ENCODE results near the gene TMEM272. TPM values are rescaled to one million over a fixed set of nuclear protein-coding genes. Genes with fewer than 3 reads are reported as not detected.

TMEM272 gene
- total RNA-seq, 1 donor from 2014 or later = 0.25 TPM

DNA sequence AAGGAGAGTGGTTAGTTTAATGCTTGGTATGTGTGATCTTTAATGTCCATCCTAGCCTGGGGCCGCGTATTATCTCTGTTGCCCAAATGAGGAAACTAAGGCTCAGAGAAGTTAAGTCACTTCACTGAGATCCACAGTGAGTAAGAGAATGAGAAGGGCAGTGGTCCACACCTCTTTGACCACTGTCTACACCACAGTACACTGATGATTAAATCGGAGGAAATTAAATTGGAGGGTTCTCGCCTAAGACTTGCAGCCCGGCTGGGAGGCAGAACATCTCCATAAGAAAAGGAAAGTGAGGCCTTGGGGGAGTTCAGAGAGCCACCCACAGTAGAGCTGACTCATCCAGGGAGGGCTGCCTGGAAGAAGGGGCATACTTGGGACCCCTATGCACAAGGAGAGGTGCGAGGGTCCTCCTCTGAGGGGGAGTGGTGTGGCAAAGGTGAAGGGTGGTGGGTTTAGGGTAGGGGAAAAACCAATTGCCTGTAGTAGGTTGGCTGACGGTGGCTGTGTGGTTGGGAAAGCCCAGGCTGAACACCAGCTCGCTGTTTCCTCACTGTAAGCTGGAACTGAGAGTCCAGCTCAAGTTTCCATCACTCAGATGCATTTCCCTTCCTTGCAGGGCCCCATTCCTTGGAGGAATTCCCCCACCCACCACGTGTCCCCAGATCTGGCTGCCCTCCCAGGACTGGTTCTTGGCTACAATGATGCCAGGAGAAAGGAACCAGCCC, 26.0 kb downstream of the TMEM272 start:
- TF ChIP-seq, protein P1, sequence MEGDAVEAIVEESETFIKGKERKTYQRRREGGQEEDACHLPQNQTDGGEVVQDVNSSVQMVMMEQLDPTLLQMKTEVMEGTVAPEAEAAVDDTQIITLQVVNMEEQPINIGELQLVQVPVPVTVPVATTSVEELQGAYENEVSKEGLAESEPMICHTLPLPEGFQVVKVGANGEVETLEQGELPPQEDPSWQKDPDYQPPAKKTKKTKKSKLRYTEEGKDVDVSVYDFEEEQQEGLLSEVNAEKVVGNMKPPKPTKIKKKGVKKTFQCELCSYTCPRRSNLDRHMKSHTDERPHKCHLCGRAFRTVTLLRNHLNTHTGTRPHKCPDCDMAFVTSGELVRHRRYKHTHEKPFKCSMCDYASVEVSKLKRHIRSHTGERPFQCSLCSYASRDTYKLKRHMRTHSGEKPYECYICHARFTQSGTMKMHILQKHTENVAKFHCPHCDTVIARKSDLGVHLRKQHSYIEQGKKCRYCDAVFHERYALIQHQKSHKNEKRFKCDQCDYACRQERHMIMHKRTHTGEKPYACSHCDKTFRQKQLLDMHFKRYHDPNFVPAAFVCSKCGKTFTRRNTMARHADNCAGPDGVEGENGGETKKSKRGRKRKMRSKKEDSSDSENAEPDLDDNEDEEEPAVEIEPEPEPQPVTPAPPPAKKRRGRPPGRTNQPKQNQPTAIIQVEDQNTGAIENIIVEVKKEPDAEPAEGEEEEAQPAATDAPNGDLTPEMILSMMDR (IDR thresholded peaks at IDR 0.05) = no peak
- TF ChIP-seq POLR2A (IDR thresholded peaks at IDR 0.05) = no peak
- TF ChIP-seq POLR2AphosphoS5 (IDR thresholded peaks at IDR 0.05; ENCODE audit: insufficient read depth in 1 of 2, low read depth in 1 of 2) = no peak
- H3K27ac ChIP-seq = no peak overlapping the region
- DNase-seq (ENCODE audit: extremely low spot score in 2 of 2) = no peak
- peaks cover 34% of the 10 kb centered on the region for H3K4me1 ChIP-seq
- H3K9me3 ChIP-seq = no peaks in the 10 kb centered on the region
- intact Hi-C loops (cut with DNase I) = loop anchor here (10.0 kb wide), 1 partner anchor 306 kb away; the partner anchor contains the start of gene NEK5
- no peaks in the 10 kb centered on the region for H3K36me3 ChIP-seq
- H3K27me3 ChIP-seq = no peaks in the 10 kb centered on the region
- no peak overlapping the region for H3K4me3 ChIP-seq

- no peak for DNase-seq (ENCODE audit: extremely low spot score in 2 of 2)
- no peaks in the 10 kb centered on the region for H3K36me3 ChIP-seq
- intact Hi-C loops (cut with DNase I) = loop anchor here (10.0 kb wide), 1 partner anchor 307 kb away; the partner anchor contains the start of gene NEK5
- TF ChIP-seq, protein P1 (IDR thresholded peaks at IDR 0.05) = no peak
- TF ChIP-seq POLR2AphosphoS5 (IDR thresholded peaks at IDR 0.05; ENCODE audit: insufficient read depth in 1 of 2, low read depth in 1 of 2) (no peak), POLR2A (IDR thresholded peaks at IDR 0.05) (no peak)
- H3K4me1 ChIP-seq = peaks cover 27% of the 10 kb centered on the region
- H3K27me3 ChIP-seq = no peaks in the 10 kb centered on the region
- H3K9me3 ChIP-seq = no peaks in the 10 kb centered on the region
- no peak overlapping the region for H3K27ac ChIP-seq
- H3K4me3 ChIP-seq = no peak overlapping the region
Measured at GRCh38 chr13:51818276-51818675, 26.7 kb downstream of the TMEM272 start.

GRCh38 chr13:51817717-51818116, 27.3 kb downstream of the TMEM272 start:
- DNase-seq (ENCODE audit: extremely low spot score in 2 of 2) = no peak
- H3K4me3 ChIP-seq = no peak overlapping the region
- TF ChIP-seq, protein P1 (IDR thresholded peaks at IDR 0.05) = no peak
- TF ChIP-seq POLR2AphosphoS5 (IDR thresholded peaks at IDR 0.05; ENCODE audit: insufficient read depth in 1 of 2, low read depth in 1 of 2) = no peak
- TF ChIP-seq POLR2A (IDR thresholded peaks at IDR 0.05) = no peak
- H3K27me3 ChIP-seq = no peaks in the 10 kb centered on the region
- intact Hi-C loops (cut with DNase I) = loop anchor here (10.0 kb wide), 1 partner anchor 307 kb away; the partner anchor contains the start of gene NEK5
- H3K27ac ChIP-seq = no peak overlapping the region
- H3K36me3 ChIP-seq = no peaks in the 10 kb centered on the region
- peaks cover 22% of the 10 kb centered on the region for H3K4me1 ChIP-seq
- H3K9me3 ChIP-seq = no peaks in the 10 kb centered on the region

DNA sequence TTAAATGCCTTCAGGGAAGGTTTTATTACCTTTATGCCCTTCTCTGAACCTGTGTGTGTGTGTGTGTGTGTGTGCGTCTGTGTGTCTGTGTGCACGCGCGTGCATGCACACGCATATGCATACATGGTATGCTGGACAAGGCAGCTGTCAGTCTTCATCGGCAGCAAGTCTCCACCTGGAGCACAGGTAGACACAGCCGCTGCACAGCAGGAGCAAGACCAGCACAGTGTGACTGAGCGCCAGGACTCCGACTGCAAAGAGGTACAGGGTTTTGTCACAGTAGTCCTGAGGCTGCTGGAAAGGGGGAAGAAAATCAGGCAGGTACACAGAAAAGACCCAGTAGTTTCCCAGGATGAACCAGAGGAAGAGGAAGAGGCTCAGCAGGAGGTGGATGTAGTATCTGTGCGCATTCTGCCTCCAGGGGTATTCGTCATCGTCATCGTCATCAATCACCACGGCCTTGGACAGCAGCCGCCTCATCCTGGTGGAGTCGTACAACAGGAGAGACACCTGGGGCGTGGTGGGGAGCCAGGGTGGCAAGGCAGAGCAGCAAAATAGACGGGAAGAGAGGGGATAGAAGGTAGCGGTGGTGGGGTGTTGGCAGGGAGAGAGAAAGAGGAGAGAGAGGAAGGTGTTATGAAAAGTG, 28.2 kb downstream of the TMEM272 start:
- H3K4me3 ChIP-seq = no peak overlapping the region
- no peak for DNase-seq (ENCODE audit: extremely low spot score in 2 of 2)
- TF ChIP-seq, protein P1 (IDR thresholded peaks at IDR 0.05) = no peak
- TF ChIP-seq POLR2A (IDR thresholded peaks at IDR 0.05) (no peak), POLR2AphosphoS5 (IDR thresholded peaks at IDR 0.05; ENCODE audit: insufficient read depth in 1 of 2, low read depth in 1 of 2) (no peak)
- intact Hi-C loops (cut with DNase I) = loop anchor here (10.0 kb wide), 1 partner anchor 308 kb away; the partner anchor contains the start of gene NEK5
- peaks cover 22% of the 10 kb centered on the region for H3K4me1 ChIP-seq
- no peaks in the 10 kb centered on the region for H3K9me3 ChIP-seq
- H3K27me3 ChIP-seq = no peaks in the 10 kb centered on the region
- no peak overlapping the region for H3K27ac ChIP-seq
- no peaks in the 10 kb centered on the region for H3K36me3 ChIP-seq

Data from vagina (tissue), 2 donors.